Aorta (tissue), 5 donors: ENCODE data around the gene GALNT9. TPM values are rescaled to one million over a fixed set of nuclear protein-coding genes. Genes with fewer than 3 reads are reported as not detected.

Experiments used
- ATAC-seq: fragments of 200-7000 bp; cut with Tn5 transposase; one replicate; pipeline ENCODE4 v1.9.1; 2022; ENCODE audit warnings: moderate library complexity; ENCODE audit not compliant: low FRiP score
- DNase-seq, 2 donors: peaks; one replicate each; pipeline ENCODE4 v3.0.0-alpha.2; 2020
- H3K27ac ChIP-seq, 2 donors: one replicate each; pipeline ENCODE4 v1.5.1; 2013; ENCODE audit warnings: low read length in 2 of 2, mild to moderate bottlenecking in 2 of 2, moderate library complexity in 2 of 2, control low read depth in 1 of 2, inconsistent platforms in 1 of 2, low read depth in 1 of 2
- H3K27me3 ChIP-seq, 2 donors: one replicate each; pipeline ENCODE4 v1.6.1; 2013; ENCODE audit warnings: control low read depth in 1 of 2, low read length in 1 of 2, mild to moderate bottlenecking in 1 of 2, moderate library complexity in 1 of 2; ENCODE audit not compliant: insufficient read depth in 2 of 2, control insufficient read depth in 1 of 2
- H3K36me3 ChIP-seq, 2 donors: one replicate each; pipeline ENCODE4 v1.6.1; 2013; ENCODE audit warnings: control low read depth in 1 of 2, low read length in 1 of 2, mild to moderate bottlenecking in 1 of 2; ENCODE audit not compliant: insufficient read depth in 2 of 2, control insufficient read depth in 1 of 2
- H3K4me1 ChIP-seq, 2 donors: one replicate each; pipeline ENCODE4 v1.6.1; 2013; ENCODE audit warnings: low read length in 2 of 2, control low read depth in 1 of 2, mild to moderate bottlenecking in 1 of 2, moderate library complexity in 1 of 2; ENCODE audit not compliant: insufficient read depth in 2 of 2, control insufficient read depth in 1 of 2
- H3K4me3 ChIP-seq, 2 donors: one replicate each; pipeline ENCODE4 v1.5.1; 2013; ENCODE audit warnings: low read length in 2 of 2, control low read depth in 1 of 2, mild to moderate bottlenecking in 1 of 2
- H3K9me3 ChIP-seq: one replicate; pipeline ENCODE4 v1.6.1; 2013; ENCODE audit warnings: mild to moderate bottlenecking, low read length; ENCODE audit not compliant: control insufficient read depth
- WGBS, 2 donors: extraction: QIAGEN DNeasy Blood & Tissue Kit; methylation state at CpG; one replicate each; pipeline ENCODE4 v1.1.7; 2013; 5-methylcytosine and 5-hydroxymethylcytosine counted together
- intact Hi-C, 2 donors: fragments of 100-400 bp; cut with DNase I; formaldehyde crosslinking; loops; one replicate each; pipeline versions ENCODE4 v1.14.2 to v1.15.0; 2022
- polyA plus RNA-seq, 2 donors: library from polyadenylated mRNA; stranded (reverse); fragments of 200-250 nt; gene quantifications; one replicate each; pipeline ENCODE4 v1.2.3, GENCODE V29; 2013
- total RNA-seq, 2 donors: library from RNA; stranded (reverse); fragmentation: NEBNext Ultra II Directional; extraction: Animal tissue kit (Norgen Biotek cat#: 25700); gene quantifications; one replicate each; pipeline ENCODE4 v1.2.1, GENCODE V29; 2021
- donor health status: healthy with polysubstance abuse.
- donor health status: Bipolar disorder and iron deficiency.
- donor health status: DM: no; HTN: no; CAD: no.
- donor health status: DM: no; HTN: no; CAD: no.
- donor health status: DM: yes; HTN: yes; CAD: no.

GALNT9 gene
- total and polyA plus RNA-seq, 4 donors = 0.62 to 0.84 TPM; not detected in 2

DNA sequence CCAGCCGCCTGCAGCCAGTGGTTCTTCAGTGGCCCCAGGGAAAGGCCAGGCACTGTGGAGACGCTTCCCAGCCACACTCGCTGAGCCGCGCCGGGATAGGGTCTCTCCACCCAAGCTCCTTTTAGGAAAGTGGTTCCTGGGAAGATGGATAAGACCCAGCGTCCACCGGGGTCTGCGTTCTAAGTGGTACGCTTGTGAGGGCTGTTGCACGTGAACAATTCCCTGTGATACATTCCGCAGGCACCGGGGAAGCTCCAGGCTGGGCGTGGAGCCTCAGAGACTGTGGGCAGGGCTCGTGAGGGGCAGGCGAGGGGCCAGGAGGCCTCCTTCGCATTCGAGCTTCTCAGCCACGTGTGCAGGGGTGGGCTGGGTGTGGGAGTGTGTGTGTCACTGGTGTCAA, 48.4 kb downstream of the GALNT9 start:
- Histone ChIP-seq H3K4me1 (no peaks in the 10 kb centered on the region), H3K9me3 (no peaks in the 10 kb centered on the region), H3K27ac (no peak overlapping the region), H3K4me3 (no peak overlapping the region), H3K27me3 (no peaks in the 10 kb centered on the region), H3K36me3 (no peaks in the 10 kb centered on the region)
- intact Hi-C loops = no loop called here
- no peak for DNase-seq
- no peak for ATAC-seq
- WGBS, 2 donors = 53 to 56% methylated on average over 19 of the region's 19 CpGs

DNA sequence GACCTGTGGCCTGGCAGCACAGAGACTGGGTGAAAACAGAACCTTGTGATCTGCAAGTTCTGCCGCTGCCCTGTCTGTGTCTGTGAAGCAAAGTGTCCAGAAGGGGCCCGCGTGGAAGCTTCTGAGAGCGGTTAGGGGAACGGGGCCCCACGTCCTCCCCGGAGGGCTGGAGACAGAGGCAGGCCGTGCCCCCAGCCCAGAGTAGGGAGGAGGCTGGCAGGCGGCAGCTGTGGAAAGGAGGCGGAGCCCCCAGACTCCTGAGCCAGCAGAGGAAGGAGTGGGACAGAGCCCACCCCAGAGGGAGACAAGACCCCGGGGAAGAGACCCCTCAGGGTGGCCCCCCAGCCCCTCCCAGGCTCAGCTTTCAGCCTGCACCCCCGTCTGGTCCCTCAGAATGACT, 49.0 kb downstream of the GALNT9 start:
- H3K4me3 ChIP-seq = no peak overlapping the region
- 16 to 23% methylated on average over 9 to 12 of the region's 12 CpGs for WGBS, 2 donors
- no peaks in the 10 kb centered on the region for H3K4me1 ChIP-seq
- no peak for DNase-seq
- no peak for ATAC-seq
- no peak overlapping the region for H3K27ac ChIP-seq
- H3K36me3 ChIP-seq = no peaks in the 10 kb centered on the region
- H3K9me3 ChIP-seq = no peaks in the 10 kb centered on the region
- H3K27me3 ChIP-seq = no peaks in the 10 kb centered on the region
- intact Hi-C loops = no loop called here

DNA sequence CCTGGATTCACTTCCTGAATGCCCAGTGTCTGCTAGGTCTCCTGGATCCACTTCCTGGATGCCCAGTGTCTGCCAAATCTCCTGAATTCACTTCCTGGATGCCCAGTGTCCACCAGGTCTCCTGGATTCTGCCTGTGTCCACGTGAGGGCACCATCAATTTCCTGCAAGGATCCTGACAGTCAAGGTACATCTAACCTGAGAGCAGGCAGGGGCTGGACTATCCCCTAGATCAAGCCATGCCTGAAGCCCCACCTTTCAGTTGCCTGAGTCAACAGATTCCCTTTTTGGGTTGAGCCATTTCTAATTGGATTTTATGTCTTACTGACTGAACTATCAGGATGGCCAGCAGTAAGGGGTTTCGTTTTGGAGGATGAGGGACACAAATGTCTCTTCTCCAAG, 49.5 kb downstream of the GALNT9 start:
- no peaks in the 10 kb centered on the region for H3K4me1 ChIP-seq
- H3K4me3 ChIP-seq = no peak overlapping the region
- 79 to 80% methylated on average over 2 of the region's 2 CpGs for WGBS, 2 donors
- DNase-seq (no peak), ATAC-seq (no peak)
- H3K27me3 ChIP-seq = no peaks in the 10 kb centered on the region
- no peaks in the 10 kb centered on the region for H3K9me3 ChIP-seq
- intact Hi-C loops = no loop called here
- no peaks in the 10 kb centered on the region for H3K36me3 ChIP-seq
- H3K27ac ChIP-seq = no peak overlapping the region

GRCh38 chr12:132279184-132279889, 50.1 kb downstream of the GALNT9 start:
- Histone ChIP-seq H3K36me3 (no peaks in the 10 kb centered on the region), H3K4me1 (no peaks in the 10 kb centered on the region), H3K27me3 (no peaks in the 10 kb centered on the region), H3K27ac (no peak overlapping the region), H3K4me3 (no peak overlapping the region), H3K9me3 (no peaks in the 10 kb centered on the region)
- no peak for ATAC-seq
- WGBS, 2 donors = 72 to 74% methylated on average over 18 of the region's 18 CpGs
- peak in 1 of 2 donors; percentile 36 for DNase-seq
- intact Hi-C loops = no loop called here

DNA sequence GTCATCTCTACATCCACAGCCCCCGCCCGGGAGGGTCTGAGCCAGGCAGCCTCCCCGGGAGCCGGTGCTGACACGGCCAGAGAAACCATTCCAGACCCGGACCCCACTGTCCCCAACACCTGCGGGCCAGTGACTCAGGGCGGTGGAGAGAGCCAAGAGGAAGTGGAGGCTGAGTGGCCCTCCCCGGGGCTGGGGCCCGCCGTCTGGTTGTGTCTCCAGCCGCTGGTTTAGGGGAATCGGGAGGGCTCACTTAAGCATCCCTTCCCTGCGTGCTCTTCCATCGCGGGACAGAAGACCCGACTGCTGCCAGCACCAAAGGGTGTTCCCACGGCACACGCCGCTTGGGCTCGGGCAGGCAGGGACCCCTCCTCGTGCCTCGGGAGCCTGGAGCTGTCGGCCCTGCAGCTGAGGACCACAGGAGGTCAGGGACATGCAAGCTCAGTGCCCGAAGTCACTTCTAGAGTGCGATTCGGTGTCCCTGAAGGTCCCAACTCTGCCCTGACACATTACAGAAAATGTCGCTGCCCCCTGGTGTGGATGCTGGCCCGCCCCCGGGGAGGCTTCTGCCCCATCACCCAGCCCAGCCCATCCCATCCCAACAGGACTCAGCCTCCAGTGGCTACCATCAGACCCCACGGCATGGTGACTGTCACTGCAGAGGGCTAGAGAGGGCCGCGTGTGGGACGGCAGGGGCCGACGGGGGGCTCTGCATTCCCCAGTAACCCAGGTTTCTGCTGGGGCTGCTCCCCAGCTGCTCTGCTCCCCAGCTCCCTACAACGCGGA, 50.8 kb downstream of the GALNT9 start:
- no peak for ATAC-seq
- WGBS, 2 donors = 71% methylated on average over 36 to 38 of the region's 38 CpGs
- H3K9me3 ChIP-seq = no peaks in the 10 kb centered on the region
- H3K4me3 ChIP-seq = no peak overlapping the region
- DNase-seq = peak in 1 of 2 donors; percentile 29
- intact Hi-C loops = no loop called here
- H3K36me3 ChIP-seq = no peaks in the 10 kb centered on the region
- no peaks in the 10 kb centered on the region for H3K27me3 ChIP-seq
- H3K4me1 ChIP-seq = no peaks in the 10 kb centered on the region
- H3K27ac ChIP-seq = no peak overlapping the region

DNA sequence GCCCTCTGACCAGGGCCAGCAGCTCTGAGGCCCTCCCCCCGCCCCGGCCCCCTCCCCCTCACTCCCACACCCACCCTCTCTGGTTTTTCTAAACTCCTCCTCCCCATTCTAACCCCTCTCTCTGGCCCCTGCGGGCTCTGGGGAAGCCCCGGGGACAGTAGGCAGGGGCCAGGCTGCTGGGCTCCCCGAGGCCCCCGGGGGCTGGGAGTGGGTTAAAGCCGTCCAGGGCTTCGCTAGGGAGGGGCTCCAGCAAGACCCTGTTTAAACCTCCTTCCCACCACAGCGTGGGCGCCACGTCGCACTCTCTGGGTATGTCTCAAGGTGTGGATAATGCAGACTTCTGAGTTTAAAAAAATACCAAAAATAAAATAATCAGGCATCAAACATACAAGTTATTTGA, 51.4 kb downstream of the GALNT9 start:
- Histone ChIP-seq H3K27ac (no peak overlapping the region), H3K9me3 (no peaks in the 10 kb centered on the region), H3K36me3 (no peaks in the 10 kb centered on the region), H3K4me3 (no peak overlapping the region), H3K4me1 (no peaks in the 10 kb centered on the region), H3K27me3 (no peaks in the 10 kb centered on the region)
- intact Hi-C loops = no loop called here
- 25 to 32% methylated on average over 12 of the region's 12 CpGs for WGBS, 2 donors
- DNase-seq = peak in 1 of 2 donors; percentile 20
- ATAC-seq = no peak

GRCh38 chr12:132277374-132277941, 51.9 kb downstream of the GALNT9 start:
- no peak overlapping the region for H3K27ac ChIP-seq
- H3K36me3 ChIP-seq = no peaks in the 10 kb centered on the region
- H3K4me3 ChIP-seq = no peak overlapping the region
- 20 to 22% methylated on average over 30 to 31 of the region's 31 CpGs for WGBS, 2 donors
- intact Hi-C loops = no loop called here
- H3K4me1 ChIP-seq = no peaks in the 10 kb centered on the region
- DNase-seq = peak in 1 of 2 donors; percentile 17
- no peaks in the 10 kb centered on the region for H3K27me3 ChIP-seq
- ATAC-seq = no peak
- H3K9me3 ChIP-seq = no peaks in the 10 kb centered on the region

DNA sequence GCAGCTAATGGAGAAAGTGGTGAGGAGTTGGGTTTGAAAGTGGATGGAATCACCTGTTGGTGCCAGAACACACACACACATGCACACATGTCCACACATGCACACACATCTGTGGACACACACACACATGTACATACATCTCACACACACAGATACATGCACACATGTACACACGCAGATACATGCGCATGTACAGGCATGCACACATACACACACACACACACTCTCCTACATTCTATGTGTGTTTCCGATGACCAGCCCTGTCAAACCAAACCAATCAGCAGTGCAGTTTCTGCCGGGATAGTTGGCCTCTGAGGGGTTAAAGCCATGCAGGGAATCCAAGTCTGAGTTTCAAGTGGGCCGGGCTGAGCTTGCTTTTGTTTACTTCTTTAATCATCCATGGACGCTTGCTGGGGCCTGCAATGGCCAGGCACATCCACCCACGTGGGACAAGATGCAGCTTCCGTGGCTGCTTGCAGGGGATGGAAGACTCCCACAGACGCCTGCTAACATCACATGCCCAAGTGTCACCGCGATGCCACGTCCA, 52.5 kb downstream of the GALNT9 start:
- no peak overlapping the region for H3K27ac ChIP-seq
- H3K27me3 ChIP-seq = no peaks in the 10 kb centered on the region
- H3K36me3 ChIP-seq = no peaks in the 10 kb centered on the region
- DNase-seq (peak in 1 of 2 donors; percentile 25), ATAC-seq (no peak)
- 39 to 40% methylated on average over 12 of the region's 12 CpGs for WGBS, 2 donors
- intact Hi-C loops = no loop called here
- H3K9me3 ChIP-seq = no peaks in the 10 kb centered on the region
- no peaks in the 10 kb centered on the region for H3K4me1 ChIP-seq
- no peak overlapping the region for H3K4me3 ChIP-seq
